Mammary epithelial cell (primary cell): Measurements from ENCODE around the gene KRT5.

Source experiments
- CTCF ChIP-seq, 2 donors: IDR thresholded peaks in 1 of 2; conservative IDR thresholded peaks in 1 of 2; 2 replicates each; pipeline ENCODE4 v1.5.1; 2011 to 2012; ENCODE audit warnings: inconsistent platforms in 2 of 2, low read length in 2 of 2, mild to moderate bottlenecking in 2 of 2, control low read depth in 1 of 2, low read depth in 1 of 2; ENCODE audit not compliant: insufficient read depth in 1 of 2; ENCODE audit errors: extremely low read depth in 1 of 2
- EZH2 ChIP-seq: IDR thresholded peaks from 2 replicates; pipeline ENCODE4 v1.6.1; 2012; ENCODE audit warnings: low read length, inconsistent platforms, borderline replicate concordance

- no peak for TF ChIP-seq CTCF (conservative IDR thresholded peaks at IDR 0.05 in 1 of 2, IDR thresholded peaks at IDR 0.05 in 1 of 2; ENCODE audit: extremely low read depth in 1 of 2, insufficient read depth in 1 of 2, low read depth in 1 of 2, low read length in 2 of 2)
- no peak for TF ChIP-seq EZH2
Observed at GRCh38 chr12:52524241-52524897, 4.2 kb upstream of the KRT5 start.
